Measurements from ENCODE around the gene QRICH2.

Gene QRICH2

DNA sequence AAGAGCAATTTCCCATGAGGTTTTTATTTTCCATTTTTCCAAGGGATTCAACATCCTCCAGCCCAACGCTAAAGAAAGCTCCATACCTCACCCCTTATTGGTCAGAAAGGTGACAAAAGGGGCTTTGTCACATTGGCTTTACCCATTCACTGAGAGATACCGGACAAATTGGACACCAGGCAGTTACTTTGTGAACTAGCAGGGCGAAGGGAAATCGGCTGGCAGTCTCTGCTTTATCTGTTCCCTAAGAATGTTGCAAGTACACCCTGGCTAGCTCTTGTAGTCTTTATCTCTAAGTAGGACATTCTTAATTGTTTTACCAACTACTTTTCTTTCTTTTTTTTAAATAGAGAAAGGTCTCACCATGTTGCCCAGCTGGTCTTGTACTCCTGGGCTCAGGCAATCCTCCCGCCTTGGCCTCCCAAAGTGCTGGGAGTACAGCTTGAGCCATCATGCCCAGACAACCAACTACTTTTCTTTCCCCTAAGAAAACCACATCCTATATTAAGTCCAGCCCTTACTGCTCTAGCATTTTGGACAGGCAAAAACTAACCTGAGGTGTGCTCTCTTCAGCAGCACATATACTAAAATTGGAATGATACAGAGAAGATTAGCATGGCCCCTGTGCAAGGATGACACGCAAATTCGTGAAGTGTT, 28.8 kb upstream of the QRICH2 start:
- Histone ChIP-seq H3K9me3 (replicated peaks; ENCODE audit: insufficient read depth, low read length) (no peaks in the 10 kb centered on the region), H3K9me2 (replicated peaks; ENCODE audit: insufficient read depth, low read length) (no peaks in the 10 kb centered on the region), H4K20me1 (ENCODE audit: insufficient read depth, low read length) (no peaks in the 10 kb centered on the region), H3K4me1 (ENCODE audit: low read length) (no peaks in the 10 kb centered on the region), H3K27ac (ENCODE audit: low read length) (no peak overlapping the region), H3K79me2 (ENCODE audit: low read length) (peaks cover 5% of the 10 kb centered on the region; the same call in 1 of the 2 replicates), H3F3A (ENCODE audit: insufficient read depth, low read length) (no peaks in the 10 kb centered on the region), H3K9ac (ENCODE audit: low read length) (no peak overlapping the region), H3K36me3 (replicated peaks; ENCODE audit: insufficient read depth, low read length) (no peaks in the 10 kb centered on the region), H3K4me3 (ENCODE audit: low read length) (no peak overlapping the region), H3K4me2 (ENCODE audit: low read depth, low read length) (no peak overlapping the region), H3K27me3 (replicated peaks; ENCODE audit: insufficient read depth, low read length) (no peaks in the 10 kb centered on the region), H2AFZ (ENCODE audit: low read length) (no peak overlapping the region)
- TF ChIP-seq, protein P1, sequence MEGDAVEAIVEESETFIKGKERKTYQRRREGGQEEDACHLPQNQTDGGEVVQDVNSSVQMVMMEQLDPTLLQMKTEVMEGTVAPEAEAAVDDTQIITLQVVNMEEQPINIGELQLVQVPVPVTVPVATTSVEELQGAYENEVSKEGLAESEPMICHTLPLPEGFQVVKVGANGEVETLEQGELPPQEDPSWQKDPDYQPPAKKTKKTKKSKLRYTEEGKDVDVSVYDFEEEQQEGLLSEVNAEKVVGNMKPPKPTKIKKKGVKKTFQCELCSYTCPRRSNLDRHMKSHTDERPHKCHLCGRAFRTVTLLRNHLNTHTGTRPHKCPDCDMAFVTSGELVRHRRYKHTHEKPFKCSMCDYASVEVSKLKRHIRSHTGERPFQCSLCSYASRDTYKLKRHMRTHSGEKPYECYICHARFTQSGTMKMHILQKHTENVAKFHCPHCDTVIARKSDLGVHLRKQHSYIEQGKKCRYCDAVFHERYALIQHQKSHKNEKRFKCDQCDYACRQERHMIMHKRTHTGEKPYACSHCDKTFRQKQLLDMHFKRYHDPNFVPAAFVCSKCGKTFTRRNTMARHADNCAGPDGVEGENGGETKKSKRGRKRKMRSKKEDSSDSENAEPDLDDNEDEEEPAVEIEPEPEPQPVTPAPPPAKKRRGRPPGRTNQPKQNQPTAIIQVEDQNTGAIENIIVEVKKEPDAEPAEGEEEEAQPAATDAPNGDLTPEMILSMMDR (IDR thresholded peaks at IDR 0.05; ENCODE audit: low read length): no peak
- no peak for TF ChIP-seq EZH2phosphoT487 (IDR thresholded peaks at IDR 0.05; ENCODE audit: low read length)
- no peak for TF ChIP-seq EZH2 (optimal IDR thresholded peaks at IDR 0.05; ENCODE audit: low read depth, low read length)
- no peak for DNase-seq

DNA sequence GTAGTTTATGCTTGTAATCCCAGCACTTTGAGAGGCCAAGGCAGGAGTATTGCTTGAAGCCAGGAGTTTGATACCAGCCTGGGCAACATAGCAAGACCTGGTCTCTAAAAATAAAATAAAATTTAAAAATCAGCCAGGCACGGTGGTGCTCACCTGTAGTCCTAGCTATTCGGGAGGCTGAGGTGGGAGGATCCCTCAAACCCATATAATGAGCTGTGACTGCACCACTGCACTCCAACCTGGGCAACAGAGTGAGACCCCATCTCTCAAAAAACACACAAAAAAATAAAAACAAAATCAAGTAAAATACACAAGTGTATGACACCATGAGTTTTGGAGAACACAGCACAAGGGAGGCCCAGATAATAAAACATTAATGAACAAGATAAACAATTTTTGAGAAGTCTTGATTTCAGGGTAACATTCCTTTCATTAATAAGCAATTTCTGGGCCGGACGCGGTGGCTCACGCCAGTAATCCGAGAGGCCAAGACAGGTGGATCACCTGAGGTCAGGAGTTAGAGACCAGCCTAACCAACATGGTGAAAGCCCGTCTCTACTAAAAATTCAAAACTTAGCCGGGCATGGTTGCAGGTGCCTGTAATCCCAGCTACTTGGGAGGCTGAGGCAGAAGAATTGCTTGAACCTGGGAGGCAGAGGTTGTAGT, 27.8 kb upstream of the QRICH2 start:
- no peak for DNase-seq
- Histone ChIP-seq H3K4me3 (ENCODE audit: low read length) (no peak overlapping the region), H3K9me3 (replicated peaks; ENCODE audit: insufficient read depth, low read length) (no peaks in the 10 kb centered on the region), H2AFZ (ENCODE audit: low read length) (no peak overlapping the region), H3K4me1 (ENCODE audit: low read length) (no peaks in the 10 kb centered on the region), H3K9ac (ENCODE audit: low read length) (no peak overlapping the region), H3K27me3 (replicated peaks; ENCODE audit: insufficient read depth, low read length) (no peaks in the 10 kb centered on the region), H3K9me2 (replicated peaks; ENCODE audit: insufficient read depth, low read length) (no peaks in the 10 kb centered on the region), H3K79me2 (ENCODE audit: low read length) (peaks cover 5% of the 10 kb centered on the region; the same call in 1 of the 2 replicates), H3F3A (ENCODE audit: insufficient read depth, low read length) (no peaks in the 10 kb centered on the region), H3K4me2 (ENCODE audit: low read depth, low read length) (no peak overlapping the region), H3K36me3 (replicated peaks; ENCODE audit: insufficient read depth, low read length) (no peaks in the 10 kb centered on the region), H4K20me1 (ENCODE audit: insufficient read depth, low read length) (no peaks in the 10 kb centered on the region), H3K27ac (ENCODE audit: low read length) (no peak overlapping the region)
- TF ChIP-seq EZH2phosphoT487 (IDR thresholded peaks at IDR 0.05; ENCODE audit: low read length) (no peak), EZH2 (optimal IDR thresholded peaks at IDR 0.05; ENCODE audit: low read depth, low read length) (no peak)
- TF ChIP-seq, protein P1 (IDR thresholded peaks at IDR 0.05; ENCODE audit: low read length): no peak

DNA sequence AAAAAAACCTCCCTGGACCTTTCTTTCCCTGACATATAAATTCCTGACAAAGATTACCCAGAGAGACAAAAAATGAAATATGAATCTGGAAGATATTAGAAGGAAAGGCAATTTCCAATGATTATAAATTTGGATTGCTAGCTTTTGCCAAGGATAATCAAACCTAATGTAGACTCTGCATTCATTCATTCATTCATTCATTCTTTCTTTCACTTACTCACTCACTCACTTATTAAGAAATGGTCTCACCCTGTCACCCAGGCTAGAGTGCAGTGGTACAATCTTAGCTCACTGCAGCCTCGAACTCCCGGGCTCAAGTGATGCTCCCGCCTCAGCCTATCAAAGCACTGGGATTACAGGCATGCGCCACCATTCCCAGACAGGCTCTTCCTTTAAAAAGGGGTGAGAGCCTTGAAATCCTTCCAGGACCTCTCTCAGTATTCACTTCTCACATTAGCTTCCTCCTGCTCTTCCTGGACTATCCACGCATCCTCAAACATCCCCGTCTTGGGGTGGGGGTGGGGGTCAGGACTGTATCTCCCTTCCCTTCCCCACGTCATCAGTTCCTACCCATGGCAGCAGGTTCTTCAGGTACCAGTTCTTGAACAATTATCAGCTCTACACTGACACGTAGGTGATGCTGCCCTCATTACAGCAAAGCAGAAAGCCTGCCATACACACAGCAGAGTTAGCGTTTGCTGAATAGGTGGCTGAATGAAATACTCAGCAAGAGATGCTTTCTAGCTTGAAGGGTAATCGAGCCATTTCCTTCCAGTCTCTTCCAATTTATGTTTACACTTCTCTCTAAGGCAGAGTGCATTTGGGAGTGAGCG, 25.8 kb upstream of the QRICH2 start:
- H4K20me1 ChIP-seq (ENCODE audit: insufficient read depth, low read length): no peaks in the 10 kb centered on the region
- H3K79me2 ChIP-seq (ENCODE audit: low read length): peaks cover 5% of the 10 kb centered on the region; the same call in 1 of the 2 replicates
- H3K9ac ChIP-seq (ENCODE audit: low read length): no peak overlapping the region
- no peaks in the 10 kb centered on the region for H3K9me2 ChIP-seq (replicated peaks; ENCODE audit: insufficient read depth, low read length)
- H3K4me2 ChIP-seq (ENCODE audit: low read depth, low read length): no peak overlapping the region
- H3K4me3 ChIP-seq (ENCODE audit: low read length): no peak overlapping the region
- H3K9me3 ChIP-seq (replicated peaks; ENCODE audit: insufficient read depth, low read length): no peaks in the 10 kb centered on the region
- peaks cover 3% of the 10 kb centered on the region for H3K36me3 ChIP-seq (replicated peaks; ENCODE audit: insufficient read depth, low read length)
- DNase-seq: no peak
- H2AFZ ChIP-seq (ENCODE audit: low read length): no peak overlapping the region
- no peak overlapping the region for H3K27ac ChIP-seq (ENCODE audit: low read length)
- no peaks in the 10 kb centered on the region for H3K27me3 ChIP-seq (replicated peaks; ENCODE audit: insufficient read depth, low read length)
- no peaks in the 10 kb centered on the region for H3F3A ChIP-seq (ENCODE audit: insufficient read depth, low read length)
- TF ChIP-seq EZH2phosphoT487 (IDR thresholded peaks at IDR 0.05; ENCODE audit: low read length): no peak
- no peak for TF ChIP-seq EZH2 (optimal IDR thresholded peaks at IDR 0.05; ENCODE audit: low read depth, low read length)
- TF ChIP-seq, protein P1 (IDR thresholded peaks at IDR 0.05; ENCODE audit: low read length): no peak
- no peaks in the 10 kb centered on the region for H3K4me1 ChIP-seq (ENCODE audit: low read length)

All from MM.1S (cell line).